NCI-H2196 treated with DMSO at 0.1 percent for 48 hours (cell line): Measurements from ENCODE around the gene TRIM40.

Experiments
- DNase-seq: peaks from one replicate; lab custom pipeline; 2025; ENCODE audit not compliant: unreplicated experiment; lab: John Stamatoyannopoulos, UW

Gene TRIM40

DNA sequence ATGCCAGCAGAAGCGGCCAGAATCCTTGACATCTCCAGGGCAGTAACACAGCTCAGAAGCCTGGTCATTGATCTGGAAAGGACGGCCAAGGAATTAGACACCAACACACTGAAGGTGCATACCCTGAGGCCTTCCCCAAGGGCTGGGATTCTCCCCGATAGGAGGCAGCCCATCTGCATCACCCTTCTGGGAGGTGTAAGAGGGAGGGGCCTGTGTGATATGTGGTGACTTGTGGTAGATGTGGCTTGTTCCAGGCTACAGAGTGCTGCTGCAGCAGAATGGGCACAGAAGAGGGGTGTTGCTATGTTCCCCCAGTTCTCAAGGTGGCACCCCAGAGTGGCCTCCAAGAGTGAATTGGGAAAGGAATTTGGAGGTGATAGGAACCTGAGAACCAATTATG is 11.2 kb downstream of the TRIM40 start:
- no peak for DNase-seq

DNA sequence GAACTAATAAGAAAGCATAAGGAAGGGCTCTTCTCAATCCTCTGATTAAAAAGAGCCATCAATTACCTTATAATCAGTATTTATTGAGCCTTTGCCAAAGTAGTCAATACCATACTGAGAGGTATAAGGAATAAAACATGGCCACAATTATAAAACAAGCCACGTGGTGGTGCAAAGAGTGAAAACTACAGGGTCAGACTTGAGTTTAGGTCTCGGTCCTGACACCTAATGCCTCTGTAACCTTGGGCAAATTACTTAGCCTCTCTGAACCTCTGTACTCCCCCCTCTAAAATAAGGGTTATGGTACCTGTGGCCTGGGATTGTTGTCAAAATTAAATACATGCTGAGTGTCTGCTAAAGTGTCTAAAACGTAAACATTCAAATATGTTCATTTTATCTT is 13.3 kb downstream of the TRIM40 start:
- no peak for DNase-seq

DNA sequence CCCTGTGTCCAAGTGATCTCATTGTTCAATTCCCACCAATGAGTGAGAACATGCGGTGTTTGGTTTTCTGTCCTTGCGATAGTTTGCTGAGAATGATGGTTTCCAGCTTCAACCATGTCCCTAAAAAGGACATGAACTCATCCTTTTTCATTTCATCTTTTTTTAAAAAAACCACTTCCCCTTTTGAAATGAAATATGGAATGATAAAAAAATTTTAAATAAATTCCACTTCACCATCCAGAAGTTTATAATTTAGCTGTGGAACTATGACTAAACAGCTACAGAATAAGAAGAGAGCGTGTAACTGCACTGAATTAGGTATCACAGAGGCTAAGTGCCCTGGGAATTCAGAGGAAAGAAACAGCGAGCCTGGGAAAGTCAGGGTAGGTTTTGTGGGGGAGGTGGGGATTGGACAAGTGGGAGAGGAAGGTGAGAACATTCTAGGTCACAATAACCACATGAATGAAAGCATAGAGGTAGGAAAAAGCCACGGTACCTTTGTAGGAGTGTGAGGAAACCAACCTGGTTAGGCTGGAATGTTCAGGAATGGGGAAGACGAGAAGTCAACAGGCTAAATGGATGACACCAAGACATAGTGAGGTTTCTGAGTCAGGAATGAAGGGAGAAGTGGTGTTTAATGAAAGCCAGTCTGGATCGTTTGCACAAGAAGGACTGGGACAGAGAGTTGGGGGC is 14.1 kb downstream of the TRIM40 start:
- no peak for DNase-seq

- no peak for DNase-seq
Observed at GRCh38 chr6:30150671-30151395, 14.9 kb downstream of the TRIM40 start.

DNA sequence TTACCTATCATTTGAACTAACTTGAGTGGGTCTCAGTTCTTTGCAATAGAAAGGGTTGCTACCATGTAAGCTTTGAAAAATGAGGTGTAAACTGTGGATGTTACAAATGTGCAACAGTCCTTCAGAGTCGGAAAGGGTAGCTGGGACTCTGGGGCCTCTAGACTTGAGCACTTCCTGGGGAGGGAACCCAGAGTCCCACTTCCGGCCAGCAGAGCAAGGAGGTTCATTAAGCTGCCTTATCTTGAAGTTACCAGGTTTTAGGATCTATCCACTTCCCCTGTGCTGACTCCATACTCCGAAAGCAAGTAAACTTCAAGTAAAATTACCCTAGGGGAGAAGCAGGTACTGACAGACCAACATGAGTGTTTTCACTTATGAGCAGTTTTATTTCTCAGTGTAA is 15.6 kb downstream of the TRIM40 start:
- DNase-seq: no peak

DNA sequence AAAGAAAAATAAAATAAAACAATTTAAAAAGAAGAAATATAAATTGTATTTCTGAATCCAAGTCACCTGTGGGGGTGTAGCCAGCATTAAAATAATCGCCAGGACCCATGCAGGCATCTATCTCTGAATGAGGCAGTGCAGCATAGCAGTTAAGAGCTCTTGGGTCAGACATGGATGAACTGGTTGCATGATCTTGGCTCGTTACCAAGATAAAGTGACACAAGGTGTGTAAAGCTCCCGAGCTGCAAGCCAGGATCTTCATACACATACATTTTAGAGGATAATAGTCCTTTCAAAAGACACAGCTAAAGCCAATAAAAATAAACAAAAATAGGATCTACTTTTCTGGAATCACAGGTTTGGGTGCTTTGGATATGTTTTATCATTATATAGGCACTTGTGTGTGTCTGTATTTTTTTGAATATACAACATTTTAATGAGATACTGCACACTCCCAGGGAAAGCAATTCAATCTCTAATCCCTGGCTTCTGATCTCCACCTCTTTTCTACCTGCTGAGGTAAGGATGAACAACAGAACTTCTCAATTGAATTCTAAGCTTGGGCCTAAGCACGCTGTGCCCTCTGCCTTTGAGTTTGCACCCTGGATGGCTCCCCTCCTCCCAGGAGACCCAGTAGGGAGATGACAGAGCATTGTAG is 16.2 kb downstream of the TRIM40 start:
- no peak for DNase-seq

DNA sequence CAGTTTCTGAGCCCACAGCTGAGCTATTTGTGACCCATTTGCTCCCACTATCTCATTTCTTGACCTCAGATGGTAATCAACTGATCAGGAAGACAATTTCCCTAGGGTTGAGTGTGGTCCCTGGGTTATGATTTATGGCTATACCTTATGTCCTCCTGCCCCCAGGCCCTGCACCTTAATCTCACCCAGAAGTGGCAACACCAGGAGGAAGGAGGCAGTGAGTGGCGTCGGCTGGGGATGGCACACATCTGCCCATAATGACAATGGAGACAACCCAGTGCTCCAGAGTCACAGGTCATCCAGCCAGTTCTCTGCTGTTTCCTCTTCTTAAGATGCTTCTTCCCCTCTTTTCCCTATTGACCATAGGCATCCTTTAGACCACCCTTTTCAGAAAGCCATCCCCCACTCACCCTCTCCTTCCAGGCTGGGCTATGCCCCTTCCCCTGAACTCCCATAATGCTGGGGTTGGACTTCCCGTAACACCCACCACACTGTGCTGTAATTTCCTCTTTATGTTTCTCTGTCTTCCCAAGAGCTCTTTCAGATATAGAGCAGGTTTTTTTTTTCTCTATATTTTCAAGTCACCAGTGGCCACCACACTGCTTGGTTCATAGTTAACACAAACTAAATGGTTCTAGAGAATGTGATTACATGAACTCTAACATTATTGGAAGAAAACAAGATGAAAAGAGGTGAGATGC is 17.1 kb downstream of the TRIM40 start:
- no peak for DNase-seq

- no peak for DNase-seq
Observed at GRCh38 chr6:30154061-30154460, 18.1 kb downstream of the TRIM40 start.

DNA sequence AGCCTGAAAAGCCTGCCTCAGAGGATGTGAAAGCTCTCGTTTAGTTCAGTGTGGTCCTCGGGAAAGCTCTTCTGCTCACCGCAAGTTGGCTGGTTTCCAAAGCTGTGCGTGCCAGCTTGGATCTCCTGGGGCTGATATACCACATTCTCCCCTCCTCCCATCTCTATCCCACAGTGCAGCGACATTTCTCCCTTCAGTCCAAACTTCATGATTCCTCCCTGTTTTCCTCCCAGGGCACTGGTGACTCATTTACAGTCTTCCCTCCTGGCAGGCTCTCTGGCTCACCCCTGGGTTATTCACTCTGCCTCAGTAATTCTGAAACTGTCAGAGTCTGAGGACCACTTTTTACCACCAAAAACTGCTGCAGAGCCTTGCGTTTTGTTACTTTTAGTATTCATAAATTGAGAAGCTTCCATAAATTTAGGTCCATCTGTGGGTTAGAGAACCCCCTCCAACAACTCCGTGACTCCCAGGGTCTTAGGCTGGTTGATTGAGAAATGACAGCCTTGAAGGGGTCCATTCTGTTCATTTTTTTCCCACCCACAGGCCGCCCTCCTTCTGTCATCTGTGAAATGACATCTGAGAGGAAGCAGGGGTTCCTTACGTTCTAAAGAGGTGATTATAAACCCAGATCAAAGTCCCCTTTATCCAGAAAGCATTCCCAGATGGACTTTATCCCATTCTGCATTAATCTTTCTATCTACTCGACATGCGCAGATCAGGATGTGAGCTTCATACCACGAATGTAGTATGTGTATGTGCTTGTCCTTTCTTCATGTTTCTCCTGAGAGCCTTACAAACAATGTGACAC is 19.0 kb downstream of the TRIM40 start:
- DNase-seq: no peak

DNA sequence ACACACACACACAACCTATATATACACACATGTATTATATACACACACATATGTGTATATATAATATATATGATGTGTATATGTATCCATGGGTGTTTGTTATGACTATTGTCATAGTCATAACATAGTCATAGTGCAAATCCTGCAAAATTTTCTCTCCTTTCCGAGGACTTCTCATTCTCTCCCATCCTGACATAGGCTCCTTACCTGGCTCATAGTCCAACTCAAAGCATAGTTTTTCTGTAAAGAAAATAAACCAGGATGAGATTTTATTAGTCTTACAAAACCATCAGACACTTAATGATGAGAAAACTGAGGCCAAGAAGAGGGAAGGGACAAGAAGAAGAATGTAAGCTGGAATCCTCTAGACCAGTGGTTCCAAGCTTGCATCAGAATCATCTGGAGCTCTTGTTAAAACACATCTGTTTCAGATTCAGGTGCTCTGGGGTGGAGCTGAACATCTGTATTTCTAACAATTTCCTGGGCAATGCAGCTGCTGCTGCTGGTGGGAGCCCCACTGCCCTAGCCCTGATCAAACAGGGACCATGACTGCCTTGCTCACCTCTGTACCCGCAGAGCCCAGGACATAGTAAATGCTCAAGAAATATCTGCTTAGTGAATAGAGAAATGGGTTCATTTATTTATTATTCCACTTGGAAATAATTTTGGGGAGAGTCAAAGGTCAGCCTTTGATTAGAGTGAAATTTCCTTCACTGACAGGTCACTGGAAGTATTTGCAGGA is 19.8 kb downstream of the TRIM40 start:
- no peak for DNase-seq

DNA sequence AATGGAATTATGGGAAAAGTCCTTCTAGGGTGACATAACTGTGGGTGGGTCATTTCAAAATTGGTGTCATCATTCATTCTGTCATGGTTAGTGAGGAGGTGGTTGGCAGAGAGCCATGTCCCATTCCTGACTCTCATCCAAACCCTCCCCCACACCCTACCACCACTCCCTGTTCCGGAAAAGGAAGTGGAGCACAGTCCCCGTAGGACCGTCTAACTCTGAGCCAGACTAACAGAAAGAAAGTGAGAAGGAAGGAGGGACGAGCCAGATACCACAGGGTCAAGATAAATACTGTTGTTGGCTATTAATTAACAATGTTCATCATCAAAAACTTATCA is 20.3 kb downstream of the TRIM40 start:
- no peak for DNase-seq

DNA sequence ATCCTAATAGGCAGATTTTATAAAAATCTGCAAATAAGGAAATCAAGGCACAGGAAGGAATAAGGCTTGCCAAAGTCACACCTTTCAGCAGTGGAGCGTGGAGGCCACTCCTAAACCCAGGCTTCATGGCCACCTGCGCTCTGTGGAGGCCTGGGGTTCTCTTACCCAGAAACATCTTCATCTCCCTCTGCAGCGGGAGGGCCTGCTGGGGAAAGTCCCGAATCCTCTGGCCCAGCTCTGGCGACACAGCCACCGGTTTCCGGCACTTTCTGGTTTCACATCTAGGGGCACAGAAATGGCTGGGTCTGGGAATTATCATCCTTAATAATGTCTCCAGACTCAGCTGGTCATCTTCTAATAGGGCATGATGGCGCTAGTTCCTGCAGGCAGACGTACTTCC is 20.8 kb downstream of the TRIM40 start:
- no peak for DNase-seq

DNA sequence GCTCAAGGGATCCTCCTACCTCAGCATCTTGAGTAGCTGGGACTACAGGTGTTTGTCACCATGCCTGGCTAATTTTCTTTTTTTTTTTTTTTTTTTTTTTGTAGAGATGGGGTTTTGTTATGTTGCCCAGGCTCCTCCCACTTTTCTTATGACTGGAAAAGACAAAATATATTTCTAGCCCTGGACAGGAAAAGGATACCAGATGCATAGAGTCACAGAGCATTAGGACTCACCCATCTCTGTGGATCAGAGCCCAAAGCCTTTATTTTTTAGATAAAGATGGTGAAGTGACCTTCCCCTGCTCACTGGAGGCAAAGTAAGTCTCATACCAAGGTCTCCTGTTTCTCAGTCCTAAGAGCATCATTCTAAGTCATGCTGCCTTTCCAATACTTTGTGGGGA is 21.6 kb downstream of the TRIM40 start:
- no peak for DNase-seq

GRCh38 chr6:30157999-30158398 is 22.1 kb downstream of the TRIM40 start:
- DNase-seq: no peak

- DNase-seq: no peak
Observed at GRCh38 chr6:30158475-30159040, 22.6 kb downstream of the TRIM40 start.

DNA sequence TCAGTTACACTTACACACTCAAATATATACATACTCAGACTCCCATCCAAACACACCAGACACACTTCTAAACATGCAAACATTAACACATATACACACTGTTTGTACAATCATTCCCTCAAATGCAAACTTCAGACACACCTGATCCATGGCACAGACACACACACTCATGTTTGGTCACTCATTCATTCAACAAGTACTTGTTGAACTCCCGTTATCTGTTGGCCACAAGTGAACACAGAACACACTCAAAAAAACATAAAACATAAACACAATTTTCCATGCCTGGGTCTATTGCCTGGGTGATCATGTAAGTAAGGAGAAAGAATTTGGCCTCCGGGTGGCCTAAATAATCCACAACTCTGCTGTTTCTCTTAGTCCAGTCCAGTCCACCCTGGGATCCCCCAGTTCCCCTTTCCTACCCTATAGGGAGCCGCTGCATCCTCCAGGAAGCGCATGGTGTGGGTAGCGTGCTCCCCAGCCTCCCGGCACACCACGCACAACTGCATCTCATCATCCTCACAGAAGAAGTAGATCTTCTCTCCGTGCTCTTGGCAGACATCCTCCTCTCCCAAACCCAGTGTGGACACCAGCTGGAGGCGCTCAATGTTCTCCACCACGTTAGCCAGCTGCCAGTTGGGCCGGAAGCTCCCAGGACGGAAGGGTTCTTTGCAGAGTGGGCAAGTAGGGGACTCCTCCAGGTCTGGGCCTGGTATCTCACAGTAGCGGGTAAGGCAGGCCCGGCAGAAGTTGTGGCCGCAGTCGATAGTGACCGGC is 24.3 kb downstream of the TRIM40 start:
- DNase-seq: no peak

- no peak for DNase-seq
Observed at GRCh38 chr6:30160785-30161531, 25.0 kb downstream of the TRIM40 start, which contains the start of gene TRIM10. Gene TRIM10 (minus strand): TSS chr6:30161211. CDS start chr6:30160858, 353 bp downstream.
